K562 (cell line): ENCODE measurements around the gene CD9.

ENCODE experiments used
- CHD2 ChIP-seq: IDR thresholded peaks from 2 replicates; pipeline ENCODE4 v1.6.1; 2011; ENCODE audit warnings: low read depth, low read length
- SREBF1 ChIP-seq: fragments of 150-350 bp; IDR thresholded peaks from 2 replicates; pipeline ENCODE4 v1.6.1; 2014; ENCODE audit warnings: antibody characterized with exemption, low read depth, low read length, borderline replicate concordance
- STAG1 ChIP-seq: sonication (generic); formaldehyde crosslinking; IDR thresholded peaks from 2 replicates; pipeline ENCODE4 v1.5.0; 2020; ENCODE audit warnings: missing genetic modification reagents, borderline replicate concordance
- ZNF668 ChIP-seq: fragments of 250-450 bp; sonication (Bioruptor Pico); IDR thresholded peaks from 2 replicates; pipeline ENCODE4 v1.8.0; 2022; ENCODE audit warnings: mild to moderate bottlenecking, inconsistent platforms

DNA sequence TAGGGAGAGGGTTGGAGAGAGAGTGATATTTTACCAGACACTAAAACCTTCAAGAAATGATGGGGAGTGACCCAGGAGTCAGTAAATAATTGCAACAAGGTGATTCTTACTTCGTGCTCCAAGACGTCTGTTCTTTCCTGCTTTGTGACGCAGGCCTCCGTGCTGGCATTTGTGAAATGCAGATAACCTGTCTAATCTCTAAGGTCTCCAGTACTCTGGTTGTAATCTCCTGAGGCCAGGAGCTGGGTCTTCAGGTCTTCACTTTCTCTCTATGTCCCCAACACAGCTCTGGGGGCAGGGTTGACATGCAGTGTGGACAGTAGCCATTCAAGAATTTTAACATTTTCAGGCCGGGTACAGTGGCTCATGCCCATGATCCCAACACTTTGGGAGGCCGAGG, 53.1 kb downstream of the CD9 start:
- TF ChIP-seq STAG1, result no peak
- no peak for TF ChIP-seq CHD2
- no peak for TF ChIP-seq ZNF668 (CRISPR knock-in tag)
- TF ChIP-seq SREBF1, result no peak
